Prostate gland (tissue), 2 donors: Measurements from ENCODE around the gene TLE6. TPM values are rescaled to one million over a fixed set of nuclear protein-coding genes. Genes with fewer than 3 reads are reported as not detected.

Experiments
- DNase-seq: peaks from one replicate; pipeline ENCODE4 v3.0.0-alpha.2; 2019; ENCODE audit warnings: low spot score
- H3K27ac ChIP-seq, 2 donors: fragments of 200-600 bp; sonication (generic); 2 replicates each; pipeline ENCODE4 v1.5.1; 2017 to 2019
- H3K27me3 ChIP-seq: fragments of 200-600 bp; sonication (generic); replicated peaks from 2 replicates; pipeline ENCODE4 v1.5.1; 2019; ENCODE audit not compliant: insufficient read depth
- H3K36me3 ChIP-seq, 2 donors: fragments of 200-600 bp; sonication (generic); 1 replicate in 1 of 2; 2 replicates in 1 of 2; pipeline versions ENCODE4 v1.5.1 to v1.8.1; 2017 to 2019
- H3K4me1 ChIP-seq: fragments of 200-600 bp; sonication (generic); replicated peaks from 2 replicates; pipeline ENCODE4 v1.5.1; 2019
- H3K4me3 ChIP-seq, 2 donors: fragments of 200-600 bp; sonication (generic); 2 replicates each; pipeline ENCODE4 v1.5.1; 2017 to 2019
- H3K9me3 ChIP-seq: fragments of 200-600 bp; sonication (generic); 2 replicates; pipeline ENCODE4 v1.5.1; 2017
- CTCF ChIP-seq, 4 experiments: fragments of 200-600 bp in 2 of 4; fragments of 450-650 bp in 2 of 4; sonication (generic) in 2 of 4; IDR thresholded peaks; 1 replicate in 3 of 4; 2 replicates in 1 of 4; pipeline ENCODE4 v1.5.1; 2016 to 2019; ENCODE audit warnings: antibody characterized with exemption in 4 of 4, mild to moderate bottlenecking in 2 of 4, moderate library complexity in 2 of 4
- POLR2A ChIP-seq: fragments of 450-650 bp; IDR thresholded peaks from one replicate; pipeline ENCODE4 v1.6.1; 2016; ENCODE audit warnings: antibody characterized with exemption, mild to moderate bottlenecking
- POLR2AphosphoS5 ChIP-seq: sonication (generic); formaldehyde crosslinking; IDR thresholded peaks from one replicate; pipeline ENCODE4 v1.6.1; 2017; ENCODE audit warnings: antibody characterized with exemption
- WGBS: methylation state at CpG from one replicate; pipeline ENCODE4 v1.1.5; 2018; 5-methylcytosine and 5-hydroxymethylcytosine counted together
- intact Hi-C: fragments of 100-400 bp; cut with DNase I; formaldehyde crosslinking; loops from one replicate; pipeline ENCODE4 v1.14.2; 2022
- total RNA-seq, 2 donors: library from RNA; depleted of rRNA; stranded (reverse); fragments of >200 nt; gene quantifications; one replicate each; pipeline ENCODE4 v1.1.0, GENCODE V29; 2016

TLE6 gene
- total RNA-seq, 2 donors from 2014 or later = 5.9 to 9.0 TPM

- H3K4me1 ChIP-seq = peaks cover 8% of the 10 kb centered on the region
- H3K36me3 ChIP-seq = no peaks in the 10 kb centered on the region
- 45% methylated on average over 14 of the region's 14 CpGs for WGBS
- no peak for DNase-seq
- TF ChIP-seq CTCF (IDR thresholded peaks at IDR 0.05) (no peak), POLR2A (no peak), POLR2AphosphoS5 (no peak)
- no peak overlapping the region for H3K27ac ChIP-seq
- H3K9me3 ChIP-seq = no peaks in the 10 kb centered on the region
- H3K27me3 ChIP-seq = no peaks in the 10 kb centered on the region
- no peak overlapping the region for H3K4me3 ChIP-seq
- intact Hi-C loops = loop anchor here (5.0 kb wide), 1 partner anchor 88 kb away; the partner anchor contains the start of gene TLE5
Measured at GRCh38 chr19:2974342-2975041, 2.9 kb upstream of the TLE6 start.

GRCh38 chr19:2976609-2977000 is 759 bp upstream of the TLE6 start:
- 10% methylated on average over 15 of the region's 15 CpGs for WGBS
- Histone ChIP-seq H3K9me3 (no peaks in the 10 kb centered on the region), H3K4me3 (peak overlapping the region; percentile 29 to 35), H3K27me3 (no peaks in the 10 kb centered on the region), H3K27ac (no peak overlapping the region), H3K36me3 (no peaks in the 10 kb centered on the region), H3K4me1 (peaks cover 8% of the 10 kb centered on the region)
- DNase-seq = no peak
- no peak for TF ChIP-seq POLR2AphosphoS5
- no peak for TF ChIP-seq POLR2A
- TF ChIP-seq CTCF (IDR thresholded peaks at IDR 0.05) = no peak
- intact Hi-C loops = loop anchor here (5.0 kb wide), 1 partner anchor 86 kb away; the partner anchor contains the start of gene TLE5

GRCh38 chr19:2977746-2978138 is 378 bp downstream of the TLE6 start:
- DNase-seq = no peak
- Histone ChIP-seq H3K27me3 (no peaks in the 10 kb centered on the region), H3K4me3 (peak overlapping the region; percentile 29 to 35), H3K9me3 (no peaks in the 10 kb centered on the region), H3K27ac (peak overlapping the region in 1 of 2 donors; percentile 7), H3K36me3 (no peaks in the 10 kb centered on the region), H3K4me1 (peaks cover 8% of the 10 kb centered on the region)
- WGBS = 55% methylated on average over 10 of the region's 10 CpGs
- no peak for TF ChIP-seq POLR2A
- TF ChIP-seq POLR2AphosphoS5 = no peak
- no peak for TF ChIP-seq CTCF (IDR thresholded peaks at IDR 0.05)
- intact Hi-C loops = loop anchor here (5.0 kb wide), 1 partner anchor 85 kb away; the partner anchor contains the start of gene TLE5

GRCh38 chr19:2978166-2978767 is 903 bp downstream of the TLE6 start:
- H3K27me3 ChIP-seq = no peaks in the 10 kb centered on the region
- H3K4me3 ChIP-seq = no peak overlapping the region
- no peak for TF ChIP-seq POLR2A
- WGBS = 68% methylated on average over 11 of the region's 11 CpGs
- H3K27ac ChIP-seq = peak overlapping the region in 1 of 2 donors; percentile 7
- H3K4me1 ChIP-seq = peaks cover 8% of the 10 kb centered on the region
- no peaks in the 10 kb centered on the region for H3K36me3 ChIP-seq
- intact Hi-C loops = loop anchor here (5.0 kb wide), 1 partner anchor 84 kb away; the partner anchor contains the start of gene TLE5
- H3K9me3 ChIP-seq = no peaks in the 10 kb centered on the region
- no peak for DNase-seq

GRCh38 chr19:2978772-2979171 is 1.4 kb downstream of the TLE6 start:
- H3K27me3 ChIP-seq = no peaks in the 10 kb centered on the region
- no peaks in the 10 kb centered on the region for H3K9me3 ChIP-seq
- no peak overlapping the region for H3K27ac ChIP-seq
- intact Hi-C loops = loop anchor here (5.0 kb wide), 1 partner anchor 84 kb away; the partner anchor contains the start of gene TLE5
- no peak for DNase-seq
- H3K4me1 ChIP-seq = peaks cover 8% of the 10 kb centered on the region
- 63% methylated on average over 9 of the region's 9 CpGs for WGBS
- TF ChIP-seq POLR2AphosphoS5 (no peak), POLR2A (no peak), CTCF (IDR thresholded peaks at IDR 0.05) (no peak)
- no peak overlapping the region for H3K4me3 ChIP-seq
- H3K36me3 ChIP-seq = no peaks in the 10 kb centered on the region
